Measurements from ENCODE around the gene MRC2.

The MRC2 gene

GRCh38 chr17:62641153-62641552 is 13.7 kb downstream of the MRC2 start:
- no peak for DNase-seq (ENCODE audit: low read depth)

- DNase-seq (ENCODE audit: low read depth): no peak
These were observed 14.5 kb downstream of the MRC2 start for GRCh38 chr17:62641951-62642350.

- DNase-seq (ENCODE audit: low read depth): no peak
These were observed 16.0 kb downstream of the MRC2 start for GRCh38 chr17:62643496-62643895.

GRCh38 chr17:62644487-62645173 is 17.2 kb downstream of the MRC2 start:
- no peak for DNase-seq (ENCODE audit: low read depth)

- no peak for DNase-seq (ENCODE audit: low read depth)
These were observed 20.9 kb downstream of the MRC2 start for GRCh38 chr17:62648251-62648955.

GRCh38 chr17:62648956-62649294 is 21.5 kb downstream of the MRC2 start:
- DNase-seq (ENCODE audit: low read depth): no peak

- no peak for DNase-seq (ENCODE audit: low read depth)
These were observed 22.1 kb downstream of the MRC2 start for GRCh38 chr17:62649570-62649969.

- DNase-seq (ENCODE audit: low read depth): no peak
These were observed 23.1 kb downstream of the MRC2 start for GRCh38 chr17:62650587-62650986.

GRCh38 chr17:62652251-62653001 is 25.0 kb downstream of the MRC2 start:
- no peak for DNase-seq (ENCODE audit: low read depth)

GRCh38 chr17:62653002-62653825 is 25.7 kb downstream of the MRC2 start:
- no peak for DNase-seq (ENCODE audit: low read depth)

GRCh38 chr17:62653826-62654761 is 26.6 kb downstream of the MRC2 start:
- peak; percentile 70 for DNase-seq (ENCODE audit: low read depth)

GRCh38 chr17:62655656-62656055 is 28.2 kb downstream of the MRC2 start:
- no peak for DNase-seq (ENCODE audit: low read depth)

GRCh38 chr17:62656446-62656845 is 29.0 kb downstream of the MRC2 start:
- DNase-seq (ENCODE audit: low read depth): no peak

GRCh38 chr17:62657145-62657665 is 29.7 kb downstream of the MRC2 start:
- DNase-seq (ENCODE audit: low read depth): no peak

- DNase-seq (ENCODE audit: low read depth): no peak
These were observed 30.2 kb downstream of the MRC2 start for GRCh38 chr17:62657690-62658089.

GRCh38 chr17:62658136-62658920 is 30.9 kb downstream of the MRC2 start:
- no peak for DNase-seq (ENCODE audit: low read depth)

- DNase-seq (ENCODE audit: low read depth): no peak
These were observed 33.2 kb downstream of the MRC2 start for GRCh38 chr17:62660629-62661118.

GRCh38 chr17:62661337-62661736 is 33.9 kb downstream of the MRC2 start:
- DNase-seq (ENCODE audit: low read depth): no peak

GRCh38 chr17:62662855-62663254 is 35.4 kb downstream of the MRC2 start:
- DNase-seq (ENCODE audit: low read depth): no peak

GRCh38 chr17:62663304-62663703 is 35.8 kb downstream of the MRC2 start:
- DNase-seq (ENCODE audit: low read depth): no peak

Data from fibroblast of the conjunctiva (primary cell).